Measurements from ENCODE around the gene PURB.

PURB gene

DNA sequence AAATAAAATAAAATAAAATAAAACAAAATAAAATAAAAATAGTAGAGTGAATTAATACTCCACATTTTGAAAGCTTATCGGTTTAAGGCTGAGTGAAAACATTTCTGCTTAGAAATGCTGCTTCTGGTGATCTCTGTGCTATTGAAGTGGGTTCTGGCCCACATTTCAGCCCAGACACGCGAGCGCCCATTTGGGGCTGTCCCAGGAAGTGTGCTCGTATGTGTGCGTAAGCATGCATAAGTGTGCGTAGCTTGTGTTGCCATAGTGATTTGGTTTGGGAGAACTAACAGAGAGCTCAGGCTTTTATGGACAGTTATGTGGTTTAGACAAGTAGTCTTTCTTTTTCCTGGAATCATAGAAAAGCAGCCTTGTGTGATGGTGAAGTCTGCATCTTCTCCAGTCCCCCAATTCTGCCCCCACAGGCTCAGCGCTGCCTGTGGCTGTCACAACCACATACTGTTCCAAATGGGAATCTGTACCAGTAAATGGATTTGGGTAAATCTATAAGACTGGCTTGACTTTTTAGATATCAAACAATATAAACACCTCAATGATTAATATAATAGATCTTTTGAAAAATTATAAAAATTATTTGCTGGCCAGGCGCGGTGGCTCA lies 29.8 kb upstream of the PURB start:
- no peaks in the 10 kb centered on the region for H3K27me3 ChIP-seq (ENCODE audit: insufficient read depth, low read length, poor library complexity, severe bottlenecking)
- H4K20me1 ChIP-seq (ENCODE audit: insufficient read depth, low read length, poor library complexity, severe bottlenecking) = no peaks in the 10 kb centered on the region
- no peaks in the 10 kb centered on the region for H3K9me3 ChIP-seq (ENCODE audit: insufficient read depth, low read depth, low read length)
- no peak overlapping the region for H3K4me3 ChIP-seq (ENCODE audit: low read length, poor library complexity, severe bottlenecking)
- no peak overlapping the region for H2AFZ ChIP-seq (ENCODE audit: low read length)
- H3K79me2 ChIP-seq (ENCODE audit: insufficient read depth, low read length) = no peaks in the 10 kb centered on the region
- H3K4me2 ChIP-seq (ENCODE audit: low read depth, low read length, poor library complexity, severe bottlenecking) = no peak overlapping the region
- no peaks in the 10 kb centered on the region for H3K9me2 ChIP-seq (replicated peaks; ENCODE audit: low read depth, low read length)
- no peaks in the 10 kb centered on the region for H3K36me3 ChIP-seq (ENCODE audit: insufficient read depth, low read length)
- no peaks in the 10 kb centered on the region for H3K4me1 ChIP-seq (ENCODE audit: insufficient read depth, low read length, poor library complexity, severe bottlenecking)
- TF ChIP-seq EZH2phosphoT487 (IDR thresholded peaks at IDR 0.05; ENCODE audit: borderline replicate concordance) = no peak
- TF ChIP-seq, protein P1, sequence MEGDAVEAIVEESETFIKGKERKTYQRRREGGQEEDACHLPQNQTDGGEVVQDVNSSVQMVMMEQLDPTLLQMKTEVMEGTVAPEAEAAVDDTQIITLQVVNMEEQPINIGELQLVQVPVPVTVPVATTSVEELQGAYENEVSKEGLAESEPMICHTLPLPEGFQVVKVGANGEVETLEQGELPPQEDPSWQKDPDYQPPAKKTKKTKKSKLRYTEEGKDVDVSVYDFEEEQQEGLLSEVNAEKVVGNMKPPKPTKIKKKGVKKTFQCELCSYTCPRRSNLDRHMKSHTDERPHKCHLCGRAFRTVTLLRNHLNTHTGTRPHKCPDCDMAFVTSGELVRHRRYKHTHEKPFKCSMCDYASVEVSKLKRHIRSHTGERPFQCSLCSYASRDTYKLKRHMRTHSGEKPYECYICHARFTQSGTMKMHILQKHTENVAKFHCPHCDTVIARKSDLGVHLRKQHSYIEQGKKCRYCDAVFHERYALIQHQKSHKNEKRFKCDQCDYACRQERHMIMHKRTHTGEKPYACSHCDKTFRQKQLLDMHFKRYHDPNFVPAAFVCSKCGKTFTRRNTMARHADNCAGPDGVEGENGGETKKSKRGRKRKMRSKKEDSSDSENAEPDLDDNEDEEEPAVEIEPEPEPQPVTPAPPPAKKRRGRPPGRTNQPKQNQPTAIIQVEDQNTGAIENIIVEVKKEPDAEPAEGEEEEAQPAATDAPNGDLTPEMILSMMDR (conservative IDR thresholded peaks at IDR 0.05; ENCODE audit: low read length) = no peak
- no peaks in the 10 kb centered on the region for H3F3A ChIP-seq (ENCODE audit: low read depth)
- no peak overlapping the region for H3K9ac ChIP-seq (ENCODE audit: low read depth, low read length, poor library complexity, severe bottlenecking)

DNA sequence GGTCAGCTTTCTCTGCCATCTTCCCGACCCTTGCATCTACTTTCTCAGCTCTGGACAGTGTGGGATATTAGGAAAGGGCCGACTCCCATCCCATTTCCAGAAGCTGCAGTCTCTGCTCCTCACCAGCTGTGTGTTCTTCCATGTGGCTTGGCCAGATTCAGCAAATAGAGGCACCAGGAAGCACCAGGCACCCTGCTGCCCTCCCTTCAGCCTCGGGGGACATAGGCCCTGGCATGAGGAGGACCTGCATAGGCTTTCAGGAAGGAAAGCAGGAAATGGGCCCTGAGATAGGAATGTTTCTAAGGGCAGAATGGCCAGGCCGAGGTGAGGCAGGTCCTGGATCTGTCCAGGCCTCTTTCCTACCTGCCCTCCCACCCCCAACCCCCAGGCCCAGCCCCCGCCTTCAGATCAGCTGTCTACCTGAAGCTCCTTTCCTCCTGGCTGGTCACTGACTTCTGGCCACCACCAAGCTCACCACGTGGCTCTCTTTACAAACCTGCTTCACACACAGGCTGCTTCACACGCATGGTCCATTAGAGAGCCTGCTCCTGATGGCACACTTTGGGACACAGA lies 27.5 kb upstream of the PURB start:
- H3K4me2 ChIP-seq (ENCODE audit: low read depth, low read length, poor library complexity, severe bottlenecking) = no peak overlapping the region
- no peaks in the 10 kb centered on the region for H3K36me3 ChIP-seq (ENCODE audit: insufficient read depth, low read length)

DNA sequence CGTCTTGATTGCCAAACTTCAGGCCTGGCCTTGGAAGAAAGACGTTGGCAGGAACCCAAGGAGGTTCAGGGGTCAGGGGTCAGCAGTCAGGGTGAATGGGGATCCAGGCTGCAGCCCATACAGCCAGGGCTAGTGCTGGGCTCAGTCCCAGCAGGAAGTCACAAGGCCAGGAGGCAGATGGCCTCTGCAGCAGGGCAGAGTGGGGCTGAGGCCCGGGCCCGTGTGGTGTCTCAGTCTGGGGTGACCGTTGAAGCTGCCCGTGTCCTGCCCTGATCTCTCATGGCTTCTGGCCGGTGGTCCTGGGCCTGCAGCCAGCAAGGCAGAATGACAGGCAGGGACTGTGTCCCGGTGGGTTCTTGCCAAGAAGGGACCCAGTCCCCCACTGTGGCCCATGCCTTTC lies 26.6 kb upstream of the PURB start:
- Histone ChIP-seq H3K9me2 (replicated peaks; ENCODE audit: low read depth, low read length) (no peaks in the 10 kb centered on the region), H4K20me1 (ENCODE audit: insufficient read depth, low read length, poor library complexity, severe bottlenecking) (no peaks in the 10 kb centered on the region), H2AFZ (ENCODE audit: low read length) (no peak overlapping the region), H3K9ac (ENCODE audit: low read depth, low read length, poor library complexity, severe bottlenecking) (no peak overlapping the region), H3F3A (ENCODE audit: low read depth) (no peaks in the 10 kb centered on the region), H3K27me3 (ENCODE audit: insufficient read depth, low read length, poor library complexity, severe bottlenecking) (no peaks in the 10 kb centered on the region), H3K9me3 (ENCODE audit: insufficient read depth, low read depth, low read length) (no peaks in the 10 kb centered on the region), H3K4me2 (ENCODE audit: low read depth, low read length, poor library complexity, severe bottlenecking) (no peak overlapping the region), H3K4me1 (ENCODE audit: insufficient read depth, low read length, poor library complexity, severe bottlenecking) (no peaks in the 10 kb centered on the region), H3K4me3 (ENCODE audit: low read length, poor library complexity, severe bottlenecking) (no peak overlapping the region), H3K36me3 (ENCODE audit: insufficient read depth, low read length) (no peaks in the 10 kb centered on the region), H3K79me2 (ENCODE audit: insufficient read depth, low read length) (no peaks in the 10 kb centered on the region)
- TF ChIP-seq, protein P1 (conservative IDR thresholded peaks at IDR 0.05; ENCODE audit: low read length) = no peak
- no peak for TF ChIP-seq EZH2phosphoT487 (IDR thresholded peaks at IDR 0.05; ENCODE audit: borderline replicate concordance)

More for the DNA sequence above, 27.5 kb upstream of the PURB start:
- Histone ChIP-seq H3K79me2 (ENCODE audit: insufficient read depth, low read length) (no peaks in the 10 kb centered on the region), H2AFZ (ENCODE audit: low read length) (no peak overlapping the region), H3K9me3 (ENCODE audit: insufficient read depth, low read depth, low read length) (no peaks in the 10 kb centered on the region), H3K4me3 (ENCODE audit: low read length, poor library complexity, severe bottlenecking) (no peak overlapping the region), H4K20me1 (ENCODE audit: insufficient read depth, low read length, poor library complexity, severe bottlenecking) (no peaks in the 10 kb centered on the region), H3F3A (ENCODE audit: low read depth) (no peaks in the 10 kb centered on the region), H3K9me2 (replicated peaks; ENCODE audit: low read depth, low read length) (no peaks in the 10 kb centered on the region), H3K9ac (ENCODE audit: low read depth, low read length, poor library complexity, severe bottlenecking) (no peak overlapping the region), H3K27me3 (ENCODE audit: insufficient read depth, low read length, poor library complexity, severe bottlenecking) (no peaks in the 10 kb centered on the region), H3K4me1 (ENCODE audit: insufficient read depth, low read length, poor library complexity, severe bottlenecking) (no peaks in the 10 kb centered on the region)
- TF ChIP-seq EZH2phosphoT487 (IDR thresholded peaks at IDR 0.05; ENCODE audit: borderline replicate concordance) = no peak
- TF ChIP-seq, protein P1 (conservative IDR thresholded peaks at IDR 0.05; ENCODE audit: low read length) = no peak
